Neural cell (in vitro differentiated cells): ENCODE data around the gene CAPN2.

ENCODE experiments used
- CTCF ChIP-seq: fragments of 450-650 bp; IDR thresholded peaks from 2 replicates; pipeline ENCODE4 v1.5.1; 2014; ENCODE audit warnings: antibody characterized with exemption, mild to moderate bottlenecking, moderate library complexity; ENCODE audit not compliant: poor library complexity, severe bottlenecking
- EZH2 ChIP-seq: fragments of 200-600, 300-800 bp; shearing (Covaris generic), sonication (generic); IDR thresholded peaks from 2 replicates; pipeline ENCODE4 v1.6.1; 2014; ENCODE audit warnings: antibody characterized with exemption, low read length, borderline replicate concordance, mild to moderate bottlenecking; ENCODE audit not compliant: insufficient read depth, poor library complexity, severe bottlenecking
- MXI1 ChIP-seq: fragments of 450-650 bp; conservative IDR thresholded peaks from 2 replicates; pipeline ENCODE4 v1.6.1; 2014; ENCODE audit warnings: antibody characterized with exemption, mild to moderate bottlenecking; ENCODE audit not compliant: poor library complexity, severe bottlenecking
- RAD21 ChIP-seq: fragments of 450-650 bp; conservative IDR thresholded peaks from 2 replicates; pipeline ENCODE4 v1.6.1; 2014; ENCODE audit warnings: antibody characterized with exemption, mild to moderate bottlenecking, moderate library complexity
- TAF1 ChIP-seq: IDR thresholded peaks from 2 replicates; pipeline ENCODE4 v1.6.1; 2012; ENCODE audit warnings: low read depth
- TF ChIP-seq, protein P1 (sequence below): IDR thresholded peaks from 2 replicates; pipeline ENCODE4 v1.6.1; 2012; ENCODE audit warnings: borderline replicate concordance

- TF ChIP-seq CTCF: no peak
- no peak for TF ChIP-seq RAD21
- TF ChIP-seq TAF1: no peak
- TF ChIP-seq, protein P1, sequence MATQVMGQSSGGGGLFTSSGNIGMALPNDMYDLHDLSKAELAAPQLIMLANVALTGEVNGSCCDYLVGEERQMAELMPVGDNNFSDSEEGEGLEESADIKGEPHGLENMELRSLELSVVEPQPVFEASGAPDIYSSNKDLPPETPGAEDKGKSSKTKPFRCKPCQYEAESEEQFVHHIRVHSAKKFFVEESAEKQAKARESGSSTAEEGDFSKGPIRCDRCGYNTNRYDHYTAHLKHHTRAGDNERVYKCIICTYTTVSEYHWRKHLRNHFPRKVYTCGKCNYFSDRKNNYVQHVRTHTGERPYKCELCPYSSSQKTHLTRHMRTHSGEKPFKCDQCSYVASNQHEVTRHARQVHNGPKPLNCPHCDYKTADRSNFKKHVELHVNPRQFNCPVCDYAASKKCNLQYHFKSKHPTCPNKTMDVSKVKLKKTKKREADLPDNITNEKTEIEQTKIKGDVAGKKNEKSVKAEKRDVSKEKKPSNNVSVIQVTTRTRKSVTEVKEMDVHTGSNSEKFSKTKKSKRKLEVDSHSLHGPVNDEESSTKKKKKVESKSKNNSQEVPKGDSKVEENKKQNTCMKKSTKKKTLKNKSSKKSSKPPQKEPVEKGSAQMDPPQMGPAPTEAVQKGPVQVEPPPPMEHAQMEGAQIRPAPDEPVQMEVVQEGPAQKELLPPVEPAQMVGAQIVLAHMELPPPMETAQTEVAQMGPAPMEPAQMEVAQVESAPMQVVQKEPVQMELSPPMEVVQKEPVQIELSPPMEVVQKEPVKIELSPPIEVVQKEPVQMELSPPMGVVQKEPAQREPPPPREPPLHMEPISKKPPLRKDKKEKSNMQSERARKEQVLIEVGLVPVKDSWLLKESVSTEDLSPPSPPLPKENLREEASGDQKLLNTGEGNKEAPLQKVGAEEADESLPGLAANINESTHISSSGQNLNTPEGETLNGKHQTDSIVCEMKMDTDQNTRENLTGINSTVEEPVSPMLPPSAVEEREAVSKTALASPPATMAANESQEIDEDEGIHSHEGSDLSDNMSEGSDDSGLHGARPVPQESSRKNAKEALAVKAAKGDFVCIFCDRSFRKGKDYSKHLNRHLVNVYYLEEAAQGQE: no peak
- no peak for TF ChIP-seq EZH2
- no peak for TF ChIP-seq MXI1
These were observed 17.6 kb downstream of the CAPN2 start for GRCh38 chr1:223729906-223730305.
